Endothelial cell (in vitro differentiated cells): ENCODE results near the gene ADGRV1. TPM values are rescaled to one million over a fixed set of nuclear protein-coding genes. Genes with fewer than 3 reads are reported as not detected.

Experiments used
- DNase-seq: peaks from one replicate; pipeline ENCODE4 v3.0.0; 2021; ENCODE audit warnings: low spot score
- H3K27ac Mint-ChIP-seq: one replicate; pipeline ENCODE4 v1.8.0; 2021; ENCODE audit warnings: mixed read lengths, inconsistent platforms; ENCODE audit not compliant: unreplicated experiment
- H3K27me3 Mint-ChIP-seq: one replicate; pipeline ENCODE4 v1.8.0; 2021; ENCODE audit warnings: mild to moderate bottlenecking, moderate library complexity, mixed read lengths, inconsistent platforms; ENCODE audit not compliant: unreplicated experiment
- H3K36me3 Mint-ChIP-seq: one replicate; pipeline ENCODE4 v1.8.0; 2021; ENCODE audit warnings: mild to moderate bottlenecking, low read depth, mixed read lengths, inconsistent platforms; ENCODE audit not compliant: unreplicated experiment
- H3K4me1 Mint-ChIP-seq: one replicate; pipeline ENCODE4 v1.8.0; 2021; ENCODE audit warnings: mild to moderate bottlenecking, mixed read lengths, inconsistent platforms; ENCODE audit not compliant: unreplicated experiment
- H3K4me3 Mint-ChIP-seq: one replicate; pipeline ENCODE4 v1.8.0; 2021; ENCODE audit warnings: mild to moderate bottlenecking, mixed read lengths, inconsistent platforms; ENCODE audit not compliant: unreplicated experiment
- H3K9me3 Mint-ChIP-seq: one replicate; pipeline ENCODE4 v1.8.0; 2021; ENCODE audit warnings: mixed read lengths, inconsistent platforms; ENCODE audit not compliant: unreplicated experiment
- total RNA-seq: library from RNA; stranded (reverse); fragmentation: NEBNext Ultra II Directional; extraction: Animal tissue kit (Norgen Biotek cat#: 25700); gene quantifications from one replicate; pipeline ENCODE4 v1.2.1, GENCODE V29; 2021; ENCODE audit not compliant: unreplicated experiment
- TF ChIP-seq, protein P1 (sequence below): fragments of 200-600 bp; sonication (generic); IDR thresholded peaks from one replicate; pipeline ENCODE4 v1.5.0; 2021; ENCODE audit warnings: antibody characterized with exemption; ENCODE audit not compliant: unreplicated experiment

The ADGRV1 gene
- total RNA-seq, 1 donor from 2014 or later = 23.1 TPM

DNA sequence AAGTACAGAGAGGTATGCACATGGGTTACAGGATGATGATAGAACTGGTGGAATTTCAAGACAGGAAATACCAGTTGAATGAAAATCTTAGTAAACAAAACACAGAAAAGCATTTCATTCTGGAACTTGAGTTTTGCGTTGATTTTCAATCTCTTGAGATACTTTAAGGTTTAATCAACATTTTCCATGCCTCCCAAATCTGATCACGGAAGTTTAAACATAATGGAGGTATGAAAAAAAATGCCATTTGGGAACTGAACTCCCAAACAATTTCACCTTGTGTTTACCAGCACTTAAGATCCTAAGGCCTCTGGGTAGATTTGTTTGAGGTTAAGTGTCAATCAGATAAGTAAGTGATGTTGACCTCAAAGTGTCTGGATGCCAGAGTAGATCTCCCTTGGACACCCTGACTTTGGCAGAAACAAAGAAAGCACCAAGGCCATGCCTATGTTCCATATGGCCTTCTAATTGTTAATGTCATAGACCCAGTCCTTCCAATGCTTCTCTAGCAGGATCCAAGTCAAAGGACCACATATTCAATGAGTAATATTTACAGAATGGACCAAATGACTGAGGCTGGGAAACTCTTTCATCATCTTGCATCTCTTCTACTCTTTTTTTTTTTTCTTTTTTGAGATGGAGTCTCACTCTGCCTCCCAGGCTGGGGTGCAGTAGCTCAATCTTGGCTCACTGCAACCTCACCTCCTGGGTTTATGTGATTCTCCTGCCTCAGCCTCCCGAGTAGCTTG is 607.6 kb downstream of the ADGRV1 start:
- no peak overlapping the region for H3K4me3 Mint-ChIP-seq
- H3K9me3 Mint-ChIP-seq = no peaks in the 10 kb centered on the region
- H3K4me1 Mint-ChIP-seq = peaks cover 28% of the 10 kb centered on the region
- no peak for DNase-seq
- no peaks in the 10 kb centered on the region for H3K36me3 Mint-ChIP-seq
- no peak overlapping the region for H3K27ac Mint-ChIP-seq
- H3K27me3 Mint-ChIP-seq = peaks cover 2% of the 10 kb centered on the region
- TF ChIP-seq, protein P1, sequence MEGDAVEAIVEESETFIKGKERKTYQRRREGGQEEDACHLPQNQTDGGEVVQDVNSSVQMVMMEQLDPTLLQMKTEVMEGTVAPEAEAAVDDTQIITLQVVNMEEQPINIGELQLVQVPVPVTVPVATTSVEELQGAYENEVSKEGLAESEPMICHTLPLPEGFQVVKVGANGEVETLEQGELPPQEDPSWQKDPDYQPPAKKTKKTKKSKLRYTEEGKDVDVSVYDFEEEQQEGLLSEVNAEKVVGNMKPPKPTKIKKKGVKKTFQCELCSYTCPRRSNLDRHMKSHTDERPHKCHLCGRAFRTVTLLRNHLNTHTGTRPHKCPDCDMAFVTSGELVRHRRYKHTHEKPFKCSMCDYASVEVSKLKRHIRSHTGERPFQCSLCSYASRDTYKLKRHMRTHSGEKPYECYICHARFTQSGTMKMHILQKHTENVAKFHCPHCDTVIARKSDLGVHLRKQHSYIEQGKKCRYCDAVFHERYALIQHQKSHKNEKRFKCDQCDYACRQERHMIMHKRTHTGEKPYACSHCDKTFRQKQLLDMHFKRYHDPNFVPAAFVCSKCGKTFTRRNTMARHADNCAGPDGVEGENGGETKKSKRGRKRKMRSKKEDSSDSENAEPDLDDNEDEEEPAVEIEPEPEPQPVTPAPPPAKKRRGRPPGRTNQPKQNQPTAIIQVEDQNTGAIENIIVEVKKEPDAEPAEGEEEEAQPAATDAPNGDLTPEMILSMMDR = no peak

DNA sequence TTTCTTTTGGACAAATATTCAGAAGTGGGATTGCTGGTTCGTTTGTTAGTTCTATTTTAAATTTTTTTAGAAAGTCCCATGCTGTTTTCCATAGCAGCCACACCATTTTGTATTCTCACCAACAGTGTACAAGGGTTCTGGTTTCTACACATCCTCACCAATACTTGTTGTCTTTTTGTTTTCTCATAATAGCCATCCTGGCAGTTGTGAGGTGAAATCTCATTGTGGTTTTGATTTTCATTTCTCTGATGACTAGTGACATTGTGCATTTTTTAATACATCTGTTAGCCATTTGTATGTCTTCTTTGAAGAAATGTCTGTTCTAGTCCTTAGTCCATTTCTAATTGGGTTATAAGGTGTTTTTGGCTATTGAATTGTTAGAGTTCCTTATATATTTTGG is 610.3 kb downstream of the ADGRV1 start:
- Mint-ChIP-seq H3K9me3 (no peaks in the 10 kb centered on the region), H3K36me3 (no peaks in the 10 kb centered on the region), H3K27ac (no peak overlapping the region), H3K4me1 (peaks cover 13% of the 10 kb centered on the region), H3K4me3 (no peak overlapping the region), H3K27me3 (peaks cover 2% of the 10 kb centered on the region)
- no peak for DNase-seq
- TF ChIP-seq, protein P1 = no peak

DNA sequence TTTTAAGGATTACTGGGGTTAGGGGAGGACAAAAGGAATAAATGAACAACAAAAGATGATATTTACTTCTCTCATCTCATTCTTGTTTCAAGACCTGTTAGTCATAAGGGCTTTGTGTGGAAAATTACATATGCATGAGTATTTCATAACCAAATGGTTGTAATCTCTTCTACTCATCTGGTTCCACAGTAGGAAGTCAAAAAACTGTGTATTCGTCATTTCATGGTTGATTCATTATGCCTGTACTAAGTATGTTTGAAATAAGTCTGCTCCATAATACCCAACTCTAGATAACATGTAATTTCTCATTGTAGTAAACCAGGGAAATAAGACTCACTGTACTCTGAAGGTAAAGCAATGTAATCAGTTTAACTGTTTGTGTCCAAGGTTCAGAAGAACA is 611.7 kb downstream of the ADGRV1 start:
- Mint-ChIP-seq H3K4me3 (no peak overlapping the region), H3K27me3 (peaks cover 2% of the 10 kb centered on the region), H3K4me1 (peaks cover 13% of the 10 kb centered on the region), H3K9me3 (no peaks in the 10 kb centered on the region), H3K27ac (no peak overlapping the region), H3K36me3 (no peaks in the 10 kb centered on the region)
- TF ChIP-seq, protein P1 = no peak
- DNase-seq = no peak

DNA sequence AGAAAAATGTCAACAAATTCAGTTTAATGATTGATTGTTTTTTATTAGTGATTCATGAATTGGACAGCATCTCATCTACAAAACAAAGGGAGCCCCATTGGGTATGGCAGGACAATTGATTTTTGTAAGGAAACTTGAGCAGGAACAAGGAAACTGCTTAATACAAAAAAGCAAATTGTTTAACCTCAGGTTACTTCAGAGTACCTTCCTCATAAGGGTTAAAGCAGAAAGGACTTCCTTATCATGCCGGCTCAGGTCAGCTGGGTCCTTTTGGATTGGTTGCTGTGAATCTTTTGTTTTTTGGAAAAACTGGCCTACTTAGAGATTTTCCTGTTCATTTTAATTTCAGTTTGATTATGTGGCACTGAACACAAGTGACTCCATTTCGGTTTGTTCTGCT is 612.7 kb downstream of the ADGRV1 start:
- H3K9me3 Mint-ChIP-seq = no peaks in the 10 kb centered on the region
- H3K36me3 Mint-ChIP-seq = no peaks in the 10 kb centered on the region
- peaks cover 2% of the 10 kb centered on the region for H3K27me3 Mint-ChIP-seq
- H3K27ac Mint-ChIP-seq = no peak overlapping the region
- TF ChIP-seq, protein P1 = no peak
- H3K4me3 Mint-ChIP-seq = no peak overlapping the region
- no peak for DNase-seq
- H3K4me1 Mint-ChIP-seq = peaks cover 15% of the 10 kb centered on the region

DNA sequence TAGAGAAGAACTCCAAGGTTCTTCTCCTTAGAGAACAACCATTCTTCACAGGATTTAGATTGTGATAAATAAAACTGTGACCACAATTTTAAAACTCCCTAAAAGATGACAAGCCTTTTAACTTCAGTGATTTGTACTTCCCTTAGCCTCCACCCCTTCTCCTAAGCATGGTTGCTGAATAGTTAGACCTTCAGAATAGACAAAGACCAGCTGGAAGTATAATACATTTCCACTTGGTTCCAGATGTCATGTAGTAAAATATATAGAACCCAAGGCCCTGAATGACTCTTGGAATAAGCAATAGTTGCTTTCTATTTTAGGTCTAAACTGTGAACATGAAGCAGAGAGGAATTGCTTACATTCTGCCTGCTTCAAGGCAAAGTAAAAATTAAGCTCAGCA is 615.8 kb downstream of the ADGRV1 start:
- peaks cover 20% of the 10 kb centered on the region for H3K4me1 Mint-ChIP-seq
- H3K36me3 Mint-ChIP-seq = no peaks in the 10 kb centered on the region
- no peak overlapping the region for H3K27ac Mint-ChIP-seq
- DNase-seq = no peak
- no peak overlapping the region for H3K4me3 Mint-ChIP-seq
- TF ChIP-seq, protein P1 = no peak
- no peaks in the 10 kb centered on the region for H3K9me3 Mint-ChIP-seq
- peaks cover 6% of the 10 kb centered on the region for H3K27me3 Mint-ChIP-seq
